ENCODE data around the gene MUL1. TPM values are rescaled to one million over a fixed set of nuclear protein-coding genes. Genes with fewer than 3 reads are reported as not detected.

The MUL1 gene
- total and polyA plus RNA-seq, 2 of the 8 experiments (the other 6 are each of a cell fraction or from before 2014, with no cell fraction given), result 16.4 to 20.8 TPM

DNA sequence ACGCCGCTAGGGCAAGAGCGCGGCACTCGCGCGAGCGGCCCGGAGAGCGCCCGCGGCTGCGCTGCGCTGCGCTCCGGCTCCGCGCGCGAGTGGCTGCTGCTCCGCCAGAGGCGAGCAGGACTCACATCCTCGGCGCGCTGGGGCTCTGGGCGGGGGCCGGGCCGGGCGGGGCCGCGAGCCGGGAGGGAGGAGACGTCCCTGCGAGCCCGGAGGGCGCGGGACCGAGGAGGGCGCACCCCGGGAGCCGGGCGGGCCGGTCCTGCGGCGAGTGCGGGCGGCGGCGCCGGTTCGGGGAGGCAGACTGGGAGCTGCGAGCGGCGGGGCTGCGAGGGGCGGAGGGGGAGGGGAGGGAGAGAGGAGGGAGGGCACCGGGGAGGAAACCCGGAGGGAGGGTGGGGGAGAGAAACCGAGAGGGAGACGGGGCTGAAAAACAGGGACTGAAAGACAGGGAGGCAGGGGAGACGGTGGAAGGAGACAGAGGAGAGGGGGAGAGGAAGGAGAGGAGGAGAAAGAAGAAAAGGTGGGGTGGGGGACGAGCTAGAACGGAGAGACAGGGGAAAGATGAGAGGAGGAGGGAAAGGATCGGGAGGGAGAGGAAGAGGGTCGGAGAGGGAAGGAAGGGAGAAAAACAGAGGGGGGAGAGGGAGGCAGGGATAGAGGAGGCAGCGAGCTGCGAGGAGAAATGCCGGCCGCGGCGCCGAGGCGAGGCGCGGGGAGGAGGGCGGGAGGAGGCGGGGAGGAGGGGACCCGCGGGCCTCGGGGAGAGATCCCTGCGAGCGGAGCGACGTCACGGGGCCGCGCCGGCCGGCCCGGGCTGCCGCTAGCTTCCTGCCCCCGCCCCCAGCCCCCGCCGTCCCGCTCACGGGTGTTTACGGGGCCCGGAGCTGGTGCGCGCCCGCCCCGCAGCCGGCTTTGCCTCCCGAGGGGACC, 22.2 kb downstream of the MUL1 start, which contains the start of gene CAMK2N1 (continued):
- TF ChIP-seq SIN3A (conservative IDR thresholded peaks at IDR 0.05 in 1 of 2, IDR thresholded peaks at IDR 0.05 in 1 of 2; ENCODE audit: low read depth in 1 of 2, low read length in 2 of 2), result peak in 1 of 2 experiments; percentile 44; a peak in 1 of 4 replicates
- no peak for TF ChIP-seq NRF1 (IDR thresholded peaks at IDR 0.05; ENCODE audit: low read depth, low read length)
